Body of pancreas (tissue), 4 donors: ENCODE measurements around the gene SENP8. TPM values are rescaled to one million over a fixed set of nuclear protein-coding genes. Genes with fewer than 3 reads are reported as not detected.

Source experiments
- ATAC-seq: fragments of 150-250 bp; one replicate; pipeline ENCODE4 v1.9.1; 2016
- DNase-seq, 4 donors: peaks; one replicate each; pipeline ENCODE4 v3.0.0-alpha.2; 2019
- H3K27ac ChIP-seq, 4 donors: fragments of 200-600 bp; sonication (generic); 1 replicate in 3 of 4; 2 replicates in 1 of 4; pipeline versions ENCODE4 v1.5.1 to v1.6.1; 2016 to 2019; ENCODE audit warnings: mild to moderate bottlenecking in 1 of 4, mixed read lengths in 1 of 4, moderate library complexity in 1 of 4
- H3K27me3 ChIP-seq, 2 donors: fragments of 200-600 bp; sonication (generic); one replicate each; pipeline ENCODE4 v1.6.0; 2016; ENCODE audit warnings: mild to moderate bottlenecking in 1 of 2
- H3K36me3 ChIP-seq, 2 donors: fragments of 200-600 bp; sonication (generic); replicated peaks in 1 of 2; 2 replicates each; pipeline ENCODE4 v1.5.1; 2016; ENCODE audit warnings: low read depth in 2 of 2; ENCODE audit not compliant: insufficient read depth in 1 of 2
- H3K4me1 ChIP-seq: fragments of 200-600 bp; sonication (generic); one replicate; pipeline ENCODE4 v1.6.0; 2016
- H3K4me3 ChIP-seq, 2 donors: fragments of 200-600 bp; sonication (generic); 1 replicate in 1 of 2; 2 replicates in 1 of 2; pipeline ENCODE4 v1.5.1; 2016 to 2019
- H3K9me3 ChIP-seq, 3 donors: fragments of 200-600 bp; sonication (generic); 1 replicate in 2 of 3; 2 replicates in 1 of 3; pipeline ENCODE4 v1.5.1; 2016
- CTCF ChIP-seq, 7 experiments: fragments of 450-650 bp in 4 of 7; fragments of 200-600 bp in 3 of 7; sonication (generic) in 3 of 7; IDR thresholded peaks; one replicate each; pipeline ENCODE4 v1.5.1; 2016 to 2019; ENCODE audit warnings: antibody characterized with exemption in 7 of 7
- POLR2A ChIP-seq, 3 donors: fragments of 450-650 bp; IDR thresholded peaks; one replicate each; pipeline ENCODE4 v1.6.1; 2016; ENCODE audit warnings: antibody characterized with exemption in 3 of 3, mild to moderate bottlenecking in 2 of 3
- WGBS, 2 donors: methylation state at CpG; one replicate each; pipeline ENCODE4 v1.1.5; 2017; 5-methylcytosine and 5-hydroxymethylcytosine counted together
- intact Hi-C: fragments of 100-400 bp; cut with DNase I; formaldehyde crosslinking; loops from one replicate; pipeline ENCODE4 v1.15.1; 2023
- total RNA-seq, 2 donors: library from RNA; depleted of rRNA; stranded (reverse); fragments of >200 nt; gene quantifications; one replicate each; pipeline ENCODE4 v1.1.0, GENCODE V29; 2016

The SENP8 gene
- total RNA-seq, 2 donors from 2014 or later, result 2.1 to 5.3 TPM

DNA sequence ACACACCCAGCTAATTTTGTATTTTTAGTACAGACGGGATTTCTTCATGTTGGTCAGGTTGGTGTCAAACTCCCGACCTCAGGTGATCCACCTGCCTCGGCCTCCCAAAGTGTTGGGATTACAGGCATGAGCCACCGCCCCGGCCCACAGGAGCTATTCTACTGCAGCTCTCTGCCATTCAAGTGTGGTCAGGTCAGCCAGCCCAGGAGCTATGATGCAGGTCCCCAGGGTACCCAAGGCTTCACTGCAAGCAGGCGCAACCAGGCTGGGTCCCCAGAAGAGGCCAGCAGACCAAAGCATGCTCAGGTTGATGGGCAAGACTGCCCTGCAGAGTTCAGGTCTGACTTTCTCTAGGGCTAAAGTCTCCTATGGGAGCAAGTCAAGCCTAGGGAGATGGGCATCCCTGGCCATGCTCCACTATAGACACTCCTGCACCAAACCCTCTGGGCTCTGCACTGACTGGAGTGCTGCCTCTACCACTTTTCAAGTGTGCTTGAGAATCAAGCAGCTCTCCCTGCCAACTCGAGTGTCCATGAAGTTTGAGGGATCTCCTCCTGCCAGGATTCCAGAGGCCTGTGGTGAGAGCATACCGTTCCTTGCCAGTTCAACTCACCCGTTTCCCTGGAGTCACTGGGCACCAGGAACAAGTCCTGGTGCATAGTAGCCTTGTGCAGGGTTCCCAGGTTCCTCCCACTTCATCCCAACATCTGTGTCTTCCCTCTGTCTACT lies 31.1 kb upstream of the SENP8 start:
- no peak overlapping the region for H3K4me3 ChIP-seq
- no peaks in the 10 kb centered on the region for H3K27me3 ChIP-seq
- ATAC-seq (no peak), DNase-seq (no peak)
- no peaks in the 10 kb centered on the region for H3K4me1 ChIP-seq
- no peaks in the 10 kb centered on the region for H3K9me3 ChIP-seq
- no peak overlapping the region for H3K27ac ChIP-seq
- WGBS, 2 donors, result 92 to 95% methylated on average over 6 to 9 of the region's 9 CpGs
- TF ChIP-seq POLR2A (IDR thresholded peaks at IDR 0.05) (no peak), CTCF (IDR thresholded peaks at IDR 0.05) (no peak)
- intact Hi-C loops, result no loop called here
- H3K36me3 ChIP-seq, result no peaks in the 10 kb centered on the region

DNA sequence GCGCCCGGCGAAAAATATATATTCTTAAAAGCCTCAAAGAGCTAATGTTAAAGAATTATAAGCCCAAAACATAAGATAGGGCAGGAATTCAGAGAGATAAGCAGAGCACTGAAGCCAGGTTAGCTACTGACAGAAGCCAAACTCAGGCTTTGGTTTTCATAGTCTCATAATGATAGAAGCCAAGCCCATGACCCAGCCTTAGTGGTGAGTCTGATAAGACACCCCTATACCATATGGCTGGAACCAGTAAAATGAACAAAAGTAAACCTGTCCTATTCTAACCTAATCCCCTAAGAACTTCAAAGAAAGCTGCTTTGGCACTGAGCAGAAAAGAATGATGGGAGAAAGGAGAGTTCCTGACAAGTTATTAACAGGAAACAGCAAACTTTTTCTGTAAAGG lies 26.2 kb upstream of the SENP8 start:
- H3K4me3 ChIP-seq, result no peak overlapping the region
- 96 to 98% methylated on average over 3 of the region's 3 CpGs for WGBS, 2 donors
- no peak overlapping the region for H3K27ac ChIP-seq
- no peaks in the 10 kb centered on the region for H3K27me3 ChIP-seq
- H3K9me3 ChIP-seq, result no peaks in the 10 kb centered on the region
- DNase-seq (no peak), ATAC-seq (no peak)
- no peaks in the 10 kb centered on the region for H3K36me3 ChIP-seq
- no peaks in the 10 kb centered on the region for H3K4me1 ChIP-seq
- intact Hi-C loops, result no loop called here
- TF ChIP-seq CTCF (IDR thresholded peaks at IDR 0.05) (no peak), POLR2A (IDR thresholded peaks at IDR 0.05) (no peak)

- Histone ChIP-seq H3K27ac (no peak overlapping the region), H3K9me3 (no peaks in the 10 kb centered on the region), H3K27me3 (no peaks in the 10 kb centered on the region), H3K36me3 (no peaks in the 10 kb centered on the region), H3K4me1 (no peaks in the 10 kb centered on the region), H3K4me3 (no peak overlapping the region)
- no peak for DNase-seq
- intact Hi-C loops, result no loop called here
- TF ChIP-seq POLR2A (IDR thresholded peaks at IDR 0.05) (no peak), CTCF (IDR thresholded peaks at IDR 0.05) (no peak)
- no peak for ATAC-seq
Observed at GRCh38 chr15:72092691-72093090, 25.5 kb upstream of the SENP8 start.

DNA sequence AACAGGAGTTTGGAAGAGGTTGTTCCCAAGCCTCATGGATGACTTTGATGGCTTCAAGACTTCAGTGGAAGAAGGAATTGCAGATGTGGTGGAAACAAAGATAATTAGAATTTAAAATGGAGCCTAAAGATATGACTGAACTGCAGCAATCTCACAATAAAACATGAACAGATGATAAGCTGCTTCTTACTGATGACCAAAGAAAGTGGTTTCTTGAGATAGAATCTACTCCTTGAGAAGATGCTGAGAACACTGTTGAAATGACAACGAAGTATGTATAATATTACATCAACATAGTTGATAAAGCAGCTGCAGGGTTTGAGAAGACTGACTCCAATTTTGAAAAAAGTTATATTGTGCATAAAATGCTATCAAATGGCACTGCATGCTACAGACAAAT lies 21.4 kb upstream of the SENP8 start:
- H3K9me3 ChIP-seq, result no peaks in the 10 kb centered on the region
- no peak overlapping the region for H3K4me3 ChIP-seq
- H3K27ac ChIP-seq, result no peak overlapping the region
- H3K36me3 ChIP-seq, result no peaks in the 10 kb centered on the region
- intact Hi-C loops, result no loop called here
- DNase-seq (no peak), ATAC-seq (no peak)
- no peaks in the 10 kb centered on the region for H3K27me3 ChIP-seq
- WGBS, 2 donors, result 91% methylated on average over 1 of the region's 1 CpG
- no peaks in the 10 kb centered on the region for H3K4me1 ChIP-seq
- TF ChIP-seq CTCF (IDR thresholded peaks at IDR 0.05) (no peak), POLR2A (IDR thresholded peaks at IDR 0.05) (no peak)

GRCh38 chr15:72098040-72098439 lies 20.2 kb upstream of the SENP8 start:
- DNase-seq (no peak), ATAC-seq (no peak)
- no peaks in the 10 kb centered on the region for H3K27me3 ChIP-seq
- intact Hi-C loops, result no loop called here
- no peaks in the 10 kb centered on the region for H3K36me3 ChIP-seq
- H3K27ac ChIP-seq, result no peak overlapping the region
- H3K4me3 ChIP-seq, result no peak overlapping the region
- no peaks in the 10 kb centered on the region for H3K9me3 ChIP-seq
- no peaks in the 10 kb centered on the region for H3K4me1 ChIP-seq
- no peak for TF ChIP-seq POLR2A (IDR thresholded peaks at IDR 0.05)
- no peak for TF ChIP-seq CTCF (IDR thresholded peaks at IDR 0.05)
